BJ (cell line): Measurements from ENCODE around the gene PRDM16. TPM values are rescaled to one million over a fixed set of nuclear protein-coding genes. Genes with fewer than 3 reads are reported as not detected.

Experiments
- CTCF ChIA-PET: fragments of 350-600 bp; formaldehyde crosslinking; extraction: SDS; loops from one replicate; lab custom pipeline; 2021; ENCODE audit warnings: antibody characterized with exemption, inconsistent platforms; lab: Yijun Ruan, JAX
- POLR2A ChIA-PET: fragments of 300-600 bp; sonication (Branson Sonifier 250); formaldehyde crosslinking; extraction: SDS; loops from one replicate; lab custom pipeline; 2021; ENCODE audit warnings: antibody characterized with exemption; lab: Charles Lee
- DNase-seq: peaks from one replicate; pipeline ENCODE4 v3.0.0-alpha.2; 2011; ENCODE audit warnings: low read depth
- H3K27me3 ChIP-seq: 2 replicates; pipeline ENCODE4 v1.6.0; 2011; ENCODE audit warnings: low read length; ENCODE audit not compliant: control insufficient read depth, insufficient read depth
- H3K36me3 ChIP-seq: 2 replicates; pipeline ENCODE4 v1.5.1; 2011; ENCODE audit warnings: low read length; ENCODE audit not compliant: control insufficient read depth, insufficient read depth
- H3K4me3 ChIP-seq: 2 replicates; pipeline ENCODE4 v1.5.1; 2011; ENCODE audit warnings: low read depth, mild to moderate bottlenecking, control low read depth, low read length
- polyA plus RNA-seq: library from polyadenylated mRNA; depleted of rRNA; stranded (reverse); fragments of >200 nt; gene quantifications from 2 replicates; pipeline ENCODE4 v1.2.3, GENCODE V29; 2011
- TF ChIP-seq, protein P1 (sequence below): IDR thresholded peaks from 2 replicates; pipeline ENCODE4 v1.5.1; 2011; ENCODE audit warnings: low read depth, mild to moderate bottlenecking, control low read depth, inconsistent platforms, low read length, moderate library complexity; ENCODE audit not compliant: insufficient read depth

The PRDM16 gene
- polyA plus RNA-seq, 1 experiment: 0.02 TPM

GRCh38 chr1:3217979-3218679 is 149.1 kb downstream of the PRDM16 start:
- H3K27me3 ChIP-seq: peaks cover 2% of the 10 kb centered on the region; the same call in 1 of the 2 replicates
- H3K4me3 ChIP-seq: no peak overlapping the region
- CTCF ChIA-PET: no interaction called here
- no peaks in the 10 kb centered on the region for H3K36me3 ChIP-seq
- TF ChIP-seq, protein P1, sequence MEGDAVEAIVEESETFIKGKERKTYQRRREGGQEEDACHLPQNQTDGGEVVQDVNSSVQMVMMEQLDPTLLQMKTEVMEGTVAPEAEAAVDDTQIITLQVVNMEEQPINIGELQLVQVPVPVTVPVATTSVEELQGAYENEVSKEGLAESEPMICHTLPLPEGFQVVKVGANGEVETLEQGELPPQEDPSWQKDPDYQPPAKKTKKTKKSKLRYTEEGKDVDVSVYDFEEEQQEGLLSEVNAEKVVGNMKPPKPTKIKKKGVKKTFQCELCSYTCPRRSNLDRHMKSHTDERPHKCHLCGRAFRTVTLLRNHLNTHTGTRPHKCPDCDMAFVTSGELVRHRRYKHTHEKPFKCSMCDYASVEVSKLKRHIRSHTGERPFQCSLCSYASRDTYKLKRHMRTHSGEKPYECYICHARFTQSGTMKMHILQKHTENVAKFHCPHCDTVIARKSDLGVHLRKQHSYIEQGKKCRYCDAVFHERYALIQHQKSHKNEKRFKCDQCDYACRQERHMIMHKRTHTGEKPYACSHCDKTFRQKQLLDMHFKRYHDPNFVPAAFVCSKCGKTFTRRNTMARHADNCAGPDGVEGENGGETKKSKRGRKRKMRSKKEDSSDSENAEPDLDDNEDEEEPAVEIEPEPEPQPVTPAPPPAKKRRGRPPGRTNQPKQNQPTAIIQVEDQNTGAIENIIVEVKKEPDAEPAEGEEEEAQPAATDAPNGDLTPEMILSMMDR: no peak
- POLR2A ChIA-PET: no interaction called here
- no peak for DNase-seq

DNA sequence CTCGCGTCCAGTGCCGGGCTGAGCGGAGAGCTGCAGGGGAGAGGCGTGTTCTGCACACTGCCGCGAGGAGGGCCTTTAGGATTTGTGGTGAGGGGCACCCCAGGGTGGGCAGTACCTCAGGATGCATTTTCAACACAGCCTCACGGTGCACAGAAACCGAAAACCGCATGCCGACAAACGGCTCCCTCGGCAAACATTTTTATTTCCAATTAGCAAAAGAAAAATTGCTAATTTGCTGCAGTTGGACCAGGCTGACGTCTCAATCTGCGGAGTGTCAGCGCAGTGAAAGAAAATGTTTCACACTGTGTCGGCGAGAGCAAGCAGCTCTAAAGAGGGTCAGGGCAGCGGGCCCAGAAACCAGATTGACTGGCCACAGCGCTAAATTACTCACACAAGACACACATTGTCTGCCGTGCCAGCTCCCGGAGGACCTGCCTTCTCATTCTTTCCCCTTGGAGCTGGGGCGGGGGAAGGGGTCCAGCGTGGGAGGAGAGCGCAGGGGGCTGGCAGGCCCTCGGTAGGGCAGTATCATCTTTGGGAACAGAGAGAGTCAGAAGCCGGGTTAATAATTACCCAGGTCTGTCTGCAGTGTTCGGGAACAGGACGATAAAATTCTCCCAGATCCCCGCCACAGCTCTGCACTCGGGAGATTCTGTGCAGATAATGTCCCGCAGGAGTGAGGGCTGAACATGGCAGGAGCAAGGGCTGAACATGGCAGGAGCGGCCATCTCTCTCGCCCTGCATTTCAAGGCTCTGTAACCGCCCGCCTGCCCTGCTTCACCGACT is 150.2 kb downstream of the PRDM16 start:
- TF ChIP-seq, protein P1: no peak
- ChIA-PET CTCF (no interaction called here), POLR2A (no interaction called here)
- H3K36me3 ChIP-seq: no peaks in the 10 kb centered on the region
- no peak overlapping the region for H3K4me3 ChIP-seq
- peaks cover 2% of the 10 kb centered on the region; the same call in 1 of the 2 replicates for H3K27me3 ChIP-seq
- DNase-seq: no peak

DNA sequence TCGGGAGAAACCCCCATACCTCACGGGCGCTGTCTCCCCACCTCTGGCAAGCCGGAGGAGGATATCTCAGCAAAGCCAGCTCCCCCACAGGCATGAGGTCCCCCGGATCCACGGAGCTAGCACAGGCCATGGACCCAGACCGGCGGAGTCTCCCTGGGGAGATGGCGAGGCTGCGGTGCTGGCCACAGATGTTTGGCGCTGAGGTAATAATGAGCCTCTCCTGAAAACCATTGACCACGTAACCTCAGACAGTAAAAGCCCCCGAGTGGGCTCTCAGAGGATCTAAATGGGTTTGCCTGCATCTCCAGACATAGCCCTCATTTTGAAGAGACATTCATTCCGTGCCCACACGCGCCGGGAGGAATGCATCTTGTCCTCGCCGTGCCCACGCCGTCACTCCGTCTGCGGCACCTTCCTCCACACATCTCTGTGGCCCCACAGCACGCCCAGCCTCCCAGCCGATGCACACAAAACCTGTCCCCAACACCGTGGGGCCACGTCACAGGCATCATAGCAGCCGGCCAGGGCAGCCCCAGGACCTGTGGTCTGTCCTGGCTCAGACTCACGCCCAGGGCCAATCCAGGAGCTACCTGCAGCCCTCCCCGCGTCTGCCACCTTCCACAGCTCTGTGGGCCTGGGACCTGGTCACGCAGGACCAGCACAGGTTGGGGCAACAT is 150.9 kb downstream of the PRDM16 start:
- ChIA-PET CTCF (no interaction called here), POLR2A (no interaction called here)

GRCh38 chr1:3221112-3222041 is 152.4 kb downstream of the PRDM16 start:
- no peak for DNase-seq
- ChIA-PET POLR2A (no interaction called here), CTCF (interaction anchor here (0.5 kb wide), 1 partner anchor 14 kb away, joined by 4 read pairs; no protein-coding TSS in a partner anchor)
- Histone ChIP-seq H3K36me3 (no peaks in the 10 kb centered on the region), H3K4me3 (no peak overlapping the region), H3K27me3 (peaks cover 8% of the 10 kb centered on the region)
- TF ChIP-seq, protein P1: no peak

More for the DNA sequence above, 150.9 kb downstream of the PRDM16 start:
- Histone ChIP-seq H3K36me3 (no peaks in the 10 kb centered on the region), H3K4me3 (no peak overlapping the region), H3K27me3 (peaks cover 4% of the 10 kb centered on the region; the same call in 1 of the 2 replicates)
- TF ChIP-seq, protein P1: no peak
- no peak for DNase-seq
